AG10803 (cell line): ENCODE measurements around the gene PLEKHG4B.
"Not testable (repeated sequence)": the region's sequence is repeated elsewhere in the genome, so short reads cannot be mapped to it uniquely, and the experiment has no call there.

Experiments
- DNase-seq: peaks from one replicate; pipeline ENCODE4 v3.0.0; 2010; ENCODE audit warnings: low read depth
- H3K4me3 ChIP-seq: 2 replicates; pipeline ENCODE4 v1.5.1; 2011; ENCODE audit warnings: mild to moderate bottlenecking, low read length, control low read depth
- CTCF ChIP-seq: conservative IDR thresholded peaks from 2 replicates; pipeline ENCODE4 v1.5.1; 2011; ENCODE audit warnings: mild to moderate bottlenecking, low read length, control low read depth, inconsistent platforms

PLEKHG4B gene

GRCh38 chr5:161803-162110 lies 69.8 kb downstream of the PLEKHG4B start:
- no peak for DNase-seq
- TF ChIP-seq CTCF, result no peak
- H3K4me3 ChIP-seq, result no peak overlapping the region

GRCh38 chr5:162190-162564 lies 70.2 kb downstream of the PLEKHG4B start:
- TF ChIP-seq CTCF, result no peak
- no peak for DNase-seq
- no peak overlapping the region for H3K4me3 ChIP-seq

GRCh38 chr5:162565-163337 lies 70.8 kb downstream of the PLEKHG4B start:
- H3K4me3 ChIP-seq, result no peak overlapping the region
- no peak for DNase-seq
- no peak for TF ChIP-seq CTCF

GRCh38 chr5:163338-163620 lies 71.3 kb downstream of the PLEKHG4B start:
- no peak overlapping the region for H3K4me3 ChIP-seq
- DNase-seq, result no peak
- no peak for TF ChIP-seq CTCF

GRCh38 chr5:163841-164240 lies 71.9 kb downstream of the PLEKHG4B start:
- DNase-seq, result no peak
- no peak for TF ChIP-seq CTCF
- no peak overlapping the region for H3K4me3 ChIP-seq

GRCh38 chr5:164244-164643 lies 72.3 kb downstream of the PLEKHG4B start:
- DNase-seq, result no peak
- no peak overlapping the region for H3K4me3 ChIP-seq
- no peak for TF ChIP-seq CTCF

- not testable (repeated sequence) for DNase-seq
Observed at GRCh38 chr5:164783-165182, 72.8 kb downstream of the PLEKHG4B start.

More at GRCh38 chr5:164783-165182, 72.8 kb downstream of the PLEKHG4B start:
- H3K4me3 ChIP-seq, result not testable (repeated sequence)
